BLaER1 (cell line): ENCODE data around the gene TMEM131L.
"Not testable (repeated sequence)": the region's sequence is repeated elsewhere in the genome, so short reads cannot be mapped to it uniquely, and the experiment has no call there.

Experiments
- H3K27ac ChIP-seq: shearing (Covaris generic); formaldehyde crosslinking; 2 replicates; pipeline ENCODE4 v1.8.1; 2022
- H3K27me3 ChIP-seq: shearing (Covaris generic); formaldehyde crosslinking; 2 replicates; pipeline ENCODE4 v1.8.1; 2022
- H3K36me3 ChIP-seq: shearing (Covaris generic); formaldehyde crosslinking; 2 replicates; pipeline ENCODE4 v1.8.1; 2022
- H3K4me1 ChIP-seq: shearing (Covaris generic); formaldehyde crosslinking; 2 replicates; pipeline ENCODE4 v1.8.1; 2022
- H3K4me2 ChIP-seq: shearing (Covaris generic); formaldehyde crosslinking; 2 replicates; pipeline ENCODE4 v1.8.1; 2022
- H3K4me3 ChIP-seq: shearing (Covaris generic); formaldehyde crosslinking; 2 replicates; pipeline ENCODE4 v1.8.1; 2022
- H3K9ac ChIP-seq: shearing (Covaris generic); formaldehyde crosslinking; 2 replicates; pipeline ENCODE4 v1.8.1; 2022
- H3K9me3 ChIP-seq: shearing (Covaris generic); formaldehyde crosslinking; 2 replicates; pipeline ENCODE4 v1.8.1; 2022
- H4K20me1 ChIP-seq: shearing (Covaris generic); formaldehyde crosslinking; 2 replicates; pipeline ENCODE4 v1.8.1; 2022
- Cebpa-rat ChIP-seq: shearing (Covaris generic); IDR thresholded peaks from 2 replicates; pipeline ENCODE4 v1.8.1; 2022

Gene TMEM131L, protein sequence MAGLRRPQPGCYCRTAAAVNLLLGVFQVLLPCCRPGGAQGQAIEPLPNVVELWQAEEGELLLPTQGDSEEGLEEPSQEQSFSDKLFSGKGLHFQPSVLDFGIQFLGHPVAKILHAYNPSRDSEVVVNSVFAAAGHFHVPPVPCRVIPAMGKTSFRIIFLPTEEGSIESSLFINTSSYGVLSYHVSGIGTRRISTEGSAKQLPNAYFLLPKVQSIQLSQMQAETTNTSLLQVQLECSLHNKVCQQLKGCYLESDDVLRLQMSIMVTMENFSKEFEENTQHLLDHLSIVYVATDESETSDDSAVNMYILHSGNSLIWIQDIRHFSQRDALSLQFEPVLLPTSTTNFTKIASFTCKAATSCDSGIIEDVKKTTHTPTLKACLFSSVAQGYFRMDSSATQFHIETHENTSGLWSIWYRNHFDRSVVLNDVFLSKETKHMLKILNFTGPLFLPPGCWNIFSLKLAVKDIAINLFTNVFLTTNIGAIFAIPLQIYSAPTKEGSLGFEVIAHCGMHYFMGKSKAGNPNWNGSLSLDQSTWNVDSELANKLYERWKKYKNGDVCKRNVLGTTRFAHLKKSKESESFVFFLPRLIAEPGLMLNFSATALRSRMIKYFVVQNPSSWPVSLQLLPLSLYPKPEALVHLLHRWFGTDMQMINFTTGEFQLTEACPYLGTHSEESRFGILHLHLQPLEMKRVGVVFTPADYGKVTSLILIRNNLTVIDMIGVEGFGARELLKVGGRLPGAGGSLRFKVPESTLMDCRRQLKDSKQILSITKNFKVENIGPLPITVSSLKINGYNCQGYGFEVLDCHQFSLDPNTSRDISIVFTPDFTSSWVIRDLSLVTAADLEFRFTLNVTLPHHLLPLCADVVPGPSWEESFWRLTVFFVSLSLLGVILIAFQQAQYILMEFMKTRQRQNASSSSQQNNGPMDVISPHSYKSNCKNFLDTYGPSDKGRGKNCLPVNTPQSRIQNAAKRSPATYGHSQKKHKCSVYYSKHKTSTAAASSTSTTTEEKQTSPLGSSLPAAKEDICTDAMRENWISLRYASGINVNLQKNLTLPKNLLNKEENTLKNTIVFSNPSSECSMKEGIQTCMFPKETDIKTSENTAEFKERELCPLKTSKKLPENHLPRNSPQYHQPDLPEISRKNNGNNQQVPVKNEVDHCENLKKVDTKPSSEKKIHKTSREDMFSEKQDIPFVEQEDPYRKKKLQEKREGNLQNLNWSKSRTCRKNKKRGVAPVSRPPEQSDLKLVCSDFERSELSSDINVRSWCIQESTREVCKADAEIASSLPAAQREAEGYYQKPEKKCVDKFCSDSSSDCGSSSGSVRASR (N-terminal part only)

DNA sequence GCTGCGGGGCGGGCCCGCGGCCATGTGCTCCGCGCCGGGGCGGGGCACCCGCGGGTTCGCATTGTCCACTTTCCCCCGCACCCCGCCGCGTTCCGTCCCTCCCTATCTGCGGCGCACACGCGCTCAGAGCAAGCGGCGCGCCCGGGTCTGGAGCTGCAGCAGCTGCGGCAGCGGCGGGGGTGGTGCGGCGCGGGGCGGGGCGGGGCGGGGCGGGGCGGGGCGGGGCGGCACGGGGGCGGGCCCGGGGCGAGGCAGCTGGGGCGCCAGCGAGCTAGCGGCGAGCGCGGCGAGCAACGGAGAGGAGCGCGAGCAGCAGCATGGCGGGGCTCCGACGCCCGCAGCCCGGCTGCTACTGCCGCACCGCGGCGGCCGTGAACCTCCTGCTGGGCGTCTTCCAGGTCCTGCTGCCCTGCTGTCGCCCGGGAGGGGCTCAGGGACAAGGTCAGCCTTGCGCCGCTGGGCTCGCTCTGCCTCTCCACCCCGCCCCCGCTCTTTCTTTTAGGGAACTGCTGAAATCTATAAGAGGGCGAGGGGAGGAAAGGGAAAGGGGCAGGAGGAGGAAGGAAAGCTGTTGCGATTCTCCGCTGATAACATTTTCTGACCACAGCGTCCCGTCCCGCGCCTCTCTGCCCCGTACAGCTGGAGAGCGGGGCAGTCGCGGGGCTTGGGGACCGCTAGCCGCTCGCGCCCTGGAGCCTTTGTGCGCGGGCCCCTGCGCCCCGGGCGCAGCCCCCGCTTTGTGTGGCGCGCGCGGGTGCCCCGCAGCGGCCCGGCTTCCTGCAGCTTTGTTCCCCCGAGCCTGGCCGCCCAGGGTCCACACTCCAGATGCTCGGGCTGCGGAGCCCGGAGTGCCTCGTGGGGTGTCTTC is at the start of gene TMEM131L:
Gene TMEM131L, plus strand, starts transcription at position 280 of the 868 bp plus-strand sequence. Its CDS starts 38 bp downstream, at position 318.
- Histone ChIP-seq H4K20me1 (peaks cover 48% of the 10 kb centered on the region), H3K4me3 (peak within 1 kb of the TSS; percentile 99), H3K9ac (peak within 1 kb of the TSS; percentile 98), H3K4me2 (peak within 1 kb of the TSS; percentile 100), H3K9me3 (no peaks in the 10 kb centered on the region), H3K36me3 (peaks cover 29% of the 10 kb centered on the region), H3K4me1 (peaks cover 46% of the 10 kb centered on the region), H3K27ac (peak within 1 kb of the TSS; percentile 98), H3K27me3 (no peaks in the 10 kb centered on the region)
- no peak for TF ChIP-seq Cebpa-rat

DNA sequence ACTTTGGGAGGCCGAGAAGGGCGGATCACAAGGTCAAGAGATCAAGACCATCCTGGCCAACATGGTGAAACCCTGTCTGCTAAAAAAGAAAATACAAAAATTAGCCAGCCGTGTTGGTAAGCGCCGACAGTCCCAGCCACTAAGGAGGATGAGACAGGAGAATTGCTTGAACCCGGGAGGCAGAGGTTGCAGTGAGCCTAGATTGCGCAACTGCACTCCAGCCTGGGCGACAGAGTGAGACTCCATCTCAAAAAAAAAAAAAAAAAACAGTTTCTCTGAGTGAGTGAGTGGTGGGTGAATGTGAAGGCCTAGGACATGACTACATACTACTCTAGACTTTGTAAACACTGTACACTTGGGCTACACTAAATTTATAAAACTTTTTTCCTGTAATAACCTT is 49.7 kb upstream of the TMEM131L start:
- TF ChIP-seq Cebpa-rat: peak; percentile 77
- not testable (repeated sequence) for H3K27ac ChIP-seq, H3K9me3 ChIP-seq, H3K27me3 ChIP-seq, H3K4me2 ChIP-seq, H3K4me1 ChIP-seq, H3K4me3 ChIP-seq, H3K9ac ChIP-seq, H4K20me1 ChIP-seq
- peaks cover 52% of the 10 kb centered on the region for H3K36me3 ChIP-seq

DNA sequence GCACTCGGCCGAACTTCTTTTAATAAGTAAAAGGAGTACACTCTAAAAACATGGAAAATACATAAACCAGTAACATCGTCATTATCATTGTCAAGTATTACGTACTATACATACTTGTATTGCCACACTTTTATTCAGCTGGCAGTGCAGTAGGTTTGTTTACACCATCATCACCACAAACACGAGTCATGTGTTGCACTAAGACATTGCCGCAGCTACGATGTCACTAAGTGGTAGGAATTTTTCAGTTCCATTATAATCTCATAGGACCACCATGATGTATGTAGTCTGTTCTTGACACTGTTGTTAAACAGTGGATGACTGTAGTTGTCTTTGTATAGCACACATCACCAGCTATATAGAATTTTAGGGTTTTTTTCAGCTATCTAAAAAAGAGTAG is 48.0 kb upstream of the TMEM131L start:
- Histone ChIP-seq H3K36me3 (peaks cover 38% of the 10 kb centered on the region), H3K4me1 (peaks cover 8% of the 10 kb centered on the region), H3K27me3 (no peaks in the 10 kb centered on the region), H3K9me3 (no peaks in the 10 kb centered on the region), H3K4me2 (no peak overlapping the region), H4K20me1 (no peaks in the 10 kb centered on the region), H3K9ac (no peak overlapping the region), H3K4me3 (no peak overlapping the region), H3K27ac (no peak overlapping the region)
- TF ChIP-seq Cebpa-rat: no peak

DNA sequence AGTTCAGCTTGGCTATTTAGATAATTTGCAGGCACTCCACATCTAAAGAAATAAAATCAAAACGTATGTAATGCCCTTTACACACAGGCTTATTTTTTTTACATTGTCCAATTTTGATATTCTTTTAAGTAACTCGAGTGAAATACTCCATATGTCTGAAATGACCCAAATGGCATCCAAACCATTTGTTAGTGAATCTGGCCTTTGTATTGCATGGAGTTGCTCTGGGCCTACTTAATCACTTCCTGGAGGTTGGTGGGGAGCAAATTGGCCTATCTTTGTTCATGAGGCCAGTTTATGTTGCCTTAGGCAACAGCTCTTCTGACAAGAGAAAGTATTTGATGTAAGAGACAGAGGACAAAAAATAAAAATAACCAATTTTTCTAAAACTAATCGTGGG is 47.6 kb upstream of the TMEM131L start:
- Histone ChIP-seq H3K9ac (no peak overlapping the region), H3K36me3 (peaks cover 33% of the 10 kb centered on the region), H3K4me2 (no peak overlapping the region), H3K4me3 (no peak overlapping the region), H3K27ac (no peak overlapping the region), H3K27me3 (no peaks in the 10 kb centered on the region), H3K9me3 (0 out of 2 replicates have a peak, but pooled peaks cover 3% of the 10 kb centered on the region), H4K20me1 (no peaks in the 10 kb centered on the region), H3K4me1 (peaks cover 4% of the 10 kb centered on the region)
- no peak for TF ChIP-seq Cebpa-rat

DNA sequence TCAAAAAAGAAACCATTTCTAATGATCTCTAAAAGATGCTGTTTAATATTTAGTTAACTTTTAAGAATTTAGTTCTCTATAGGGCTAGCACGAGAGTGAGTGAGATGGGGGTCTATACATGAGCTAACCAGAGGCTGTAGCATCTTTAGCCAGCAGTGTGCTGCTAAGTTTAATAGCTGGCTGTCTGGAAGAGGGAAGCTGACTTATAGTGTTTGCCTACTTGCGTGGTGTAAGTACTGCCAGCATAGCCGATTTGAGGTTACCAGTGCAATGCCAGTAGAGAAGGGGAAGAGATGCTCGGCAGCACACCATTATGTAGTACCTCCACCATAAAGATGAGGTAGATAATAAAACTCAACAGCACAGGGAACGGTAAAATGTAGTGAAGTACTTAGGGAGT is 47.1 kb upstream of the TMEM131L start:
- H3K4me3 ChIP-seq: no peak overlapping the region
- H3K9ac ChIP-seq: no peak overlapping the region
- H3K4me1 ChIP-seq: no peaks in the 10 kb centered on the region
- no peak overlapping the region for H3K27ac ChIP-seq
- H3K4me2 ChIP-seq: no peak overlapping the region
- no peaks in the 10 kb centered on the region for H4K20me1 ChIP-seq
- H3K9me3 ChIP-seq: 0 out of 2 replicates have a peak, but pooled peaks cover 4% of the 10 kb centered on the region
- TF ChIP-seq Cebpa-rat: no peak
- no peaks in the 10 kb centered on the region for H3K27me3 ChIP-seq
- H3K36me3 ChIP-seq: peaks cover 29% of the 10 kb centered on the region

DNA sequence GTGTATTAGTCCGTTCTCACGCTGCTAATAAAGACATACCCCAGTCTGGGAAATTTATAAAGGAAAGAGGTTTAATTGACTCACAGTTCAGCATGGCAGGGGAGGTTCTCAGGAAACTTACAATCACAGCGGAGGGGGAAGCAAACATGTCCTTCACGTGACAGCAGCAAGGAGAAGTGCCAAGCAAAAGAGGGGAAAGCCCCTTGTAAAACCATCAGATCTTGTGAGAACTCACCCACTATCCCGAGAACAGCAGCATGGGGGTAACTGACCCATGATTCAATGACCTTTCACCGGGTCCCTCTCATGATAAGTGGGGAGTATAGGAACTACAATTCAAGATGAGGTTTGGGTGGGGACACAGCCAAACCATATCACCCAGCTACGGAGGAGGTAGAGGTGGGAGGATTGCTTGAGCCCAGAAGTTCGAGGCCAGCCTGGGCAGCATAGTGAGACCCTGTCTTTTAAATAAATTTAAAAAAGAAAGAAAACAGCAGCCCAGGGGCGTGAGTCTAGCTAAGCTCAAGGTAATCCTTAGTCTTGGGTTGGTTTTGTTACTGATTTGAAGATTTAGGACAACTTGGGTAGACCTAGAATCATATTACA is 46.4 kb upstream of the TMEM131L start:
- H3K27me3 ChIP-seq: no peaks in the 10 kb centered on the region
- no peak overlapping the region for H3K4me2 ChIP-seq
- TF ChIP-seq Cebpa-rat: no peak
- H3K4me3 ChIP-seq: no peak overlapping the region
- H3K9ac ChIP-seq: no peak overlapping the region
- H4K20me1 ChIP-seq: no peaks in the 10 kb centered on the region
- 0 out of 2 replicates have a peak, but pooled peaks cover 4% of the 10 kb centered on the region for H3K9me3 ChIP-seq
- peaks cover 25% of the 10 kb centered on the region for H3K36me3 ChIP-seq
- H3K4me1 ChIP-seq: no peaks in the 10 kb centered on the region
- no peak overlapping the region for H3K27ac ChIP-seq

DNA sequence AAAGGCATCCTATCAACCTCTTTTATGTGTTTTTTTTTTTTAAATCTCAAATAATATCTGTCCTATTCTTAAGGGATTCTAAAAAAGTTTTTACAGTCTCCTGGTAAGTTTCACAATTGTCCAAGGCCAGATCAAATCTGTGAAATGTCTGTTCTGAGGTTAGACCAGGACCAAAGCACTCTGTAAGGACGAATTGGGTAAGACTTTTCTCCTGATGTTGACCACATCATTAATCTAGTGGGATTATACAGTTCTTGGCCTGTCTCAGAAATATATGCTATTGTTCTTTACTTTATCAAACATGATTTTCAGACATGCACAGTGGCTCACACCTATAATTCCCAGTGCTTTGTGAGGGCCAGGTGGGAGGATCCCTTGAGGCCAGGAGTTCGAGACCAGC is 45.8 kb upstream of the TMEM131L start:
- no peak overlapping the region for H3K9ac ChIP-seq
- 0 out of 2 replicates have a peak, but pooled peaks cover 4% of the 10 kb centered on the region for H3K9me3 ChIP-seq
- H3K27me3 ChIP-seq: no peaks in the 10 kb centered on the region
- no peak for TF ChIP-seq Cebpa-rat
- peaks cover 1% of the 10 kb centered on the region for H3K4me1 ChIP-seq
- H3K27ac ChIP-seq: no peak overlapping the region
- no peak overlapping the region for H3K4me3 ChIP-seq
- H4K20me1 ChIP-seq: no peaks in the 10 kb centered on the region
- no peak overlapping the region for H3K4me2 ChIP-seq
- H3K36me3 ChIP-seq: peaks cover 19% of the 10 kb centered on the region

DNA sequence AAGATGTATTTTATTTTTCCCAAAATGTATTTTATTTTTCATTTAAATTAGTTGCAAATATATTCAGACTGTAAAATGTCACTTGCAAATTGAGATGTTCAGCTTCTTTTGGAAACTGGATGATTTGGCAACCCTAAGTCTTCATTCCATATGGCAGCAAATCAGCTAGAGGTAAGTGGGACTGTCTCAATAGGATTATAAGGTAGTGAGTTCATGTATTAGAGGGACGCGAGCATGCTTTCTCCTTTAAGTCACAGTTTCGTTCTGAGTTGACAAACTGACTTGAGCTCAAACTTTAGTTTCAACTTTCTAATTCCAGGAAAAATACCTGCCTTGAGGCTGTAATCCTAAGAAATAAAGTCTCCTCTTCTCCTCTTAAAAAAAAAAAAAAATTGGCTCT is 44.2 kb upstream of the TMEM131L start:
- Histone ChIP-seq H4K20me1 (no peaks in the 10 kb centered on the region), H3K36me3 (peaks cover 7% of the 10 kb centered on the region), H3K9ac (no peak overlapping the region), H3K4me1 (peaks cover 17% of the 10 kb centered on the region), H3K27ac (no peak overlapping the region), H3K4me3 (no peak overlapping the region), H3K9me3 (0 out of 2 replicates have a peak, but pooled peaks cover 4% of the 10 kb centered on the region), H3K4me2 (no peak overlapping the region), H3K27me3 (no peaks in the 10 kb centered on the region)
- no peak for TF ChIP-seq Cebpa-rat
